Smooth muscle cell (in vitro differentiated cells): ENCODE measurements around the gene DIDO1. TPM values are rescaled to one million over a fixed set of nuclear protein-coding genes. Genes with fewer than 3 reads are reported as not detected.

Experiments
- DNase-seq: peaks from one replicate; lab custom pipeline; 2025; ENCODE audit not compliant: unreplicated experiment; lab: John Stamatoyannopoulos, UW
- H2AFZ ChIP-seq: fragments of 200-600 bp; sonication (generic); 2 replicates; pipeline ENCODE4 v1.6.0; 2016; ENCODE audit warnings: antibody characterized with exemption, low read depth, mild to moderate bottlenecking
- H3F3A ChIP-seq: fragments of 200-600 bp; sonication (generic); 2 replicates; pipeline ENCODE4 v1.6.0; 2017; ENCODE audit warnings: antibody characterized with exemption, low read depth
- H3K27ac ChIP-seq: fragments of 200-600 bp; sonication (generic); 2 replicates; pipeline ENCODE4 v1.5.1; 2016; ENCODE audit warnings: low read depth, mild to moderate bottlenecking
- H3K27me3 ChIP-seq: fragments of 200-600 bp; sonication (generic); 2 replicates; pipeline ENCODE4 v1.6.1; 2016; ENCODE audit warnings: low read depth, mild to moderate bottlenecking
- H3K36me3 ChIP-seq: fragments of 200-600 bp; sonication (generic); 2 replicates; pipeline ENCODE4 v1.5.1; 2016; ENCODE audit warnings: low read depth
- H3K4me1 ChIP-seq: fragments of 200-600 bp; sonication (generic); 2 replicates; pipeline ENCODE4 v1.5.1; 2016; ENCODE audit warnings: low read depth
- H3K4me2 ChIP-seq: fragments of 200-600 bp; sonication (generic); 2 replicates; pipeline ENCODE4 v1.6.0; 2016; ENCODE audit warnings: mild to moderate bottlenecking
- H3K4me3 ChIP-seq: fragments of 200-600 bp; sonication (generic); 2 replicates; pipeline ENCODE4 v1.5.1; 2016; ENCODE audit warnings: mild to moderate bottlenecking
- H3K79me2 ChIP-seq: fragments of 200-600 bp; sonication (generic); 2 replicates; pipeline ENCODE4 v1.6.0; 2016; ENCODE audit warnings: low read depth, mild to moderate bottlenecking
- H3K9ac ChIP-seq: fragments of 200-600 bp; sonication (generic); 2 replicates; pipeline ENCODE4 v1.6.0; 2016; ENCODE audit warnings: low read depth
- H3K9me3 ChIP-seq: fragments of 200-600 bp; sonication (generic); replicated peaks from 2 replicates; pipeline ENCODE4 v1.5.1; 2016; ENCODE audit warnings: low read depth
- H4K20me1 ChIP-seq: fragments of 200-600 bp; sonication (generic); 2 replicates; pipeline ENCODE4 v1.6.0; 2016; ENCODE audit warnings: low read depth
- WGBS: methylation state at CpG from one replicate; pipeline ENCODE4 v1.1.7; 2016; ENCODE audit warnings: low lambda C conversion rate; 5-methylcytosine and 5-hydroxymethylcytosine counted together
- polyA plus RNA-seq: library from polyadenylated mRNA; unstranded; fragments of >200 nt; fragmentation: Nextera tagmentation; extraction: Ambion mirVana; gene quantifications from 2 replicates; pipeline ENCODE4 v1.2.1, GENCODE V29; 2016
- total RNA-seq: library from RNA; depleted of rRNA; stranded (reverse); fragments of >200 nt; gene quantifications from 2 replicates; pipeline ENCODE4 v1.2.3, GENCODE V29; 2014
- TF ChIP-seq, protein P1 (sequence below): fragments of 200-600 bp; sonication (generic); IDR thresholded peaks from 2 replicates; pipeline ENCODE4 v1.5.1; 2017; ENCODE audit warnings: borderline replicate concordance, mild to moderate bottlenecking, antibody characterized with exemption; ENCODE audit not compliant: insufficient read depth, poor library complexity, severe bottlenecking

DIDO1 gene
- total and polyA plus RNA-seq, 2 experiments from 2014 or later = 16.0 to 25.8 TPM

DNA sequence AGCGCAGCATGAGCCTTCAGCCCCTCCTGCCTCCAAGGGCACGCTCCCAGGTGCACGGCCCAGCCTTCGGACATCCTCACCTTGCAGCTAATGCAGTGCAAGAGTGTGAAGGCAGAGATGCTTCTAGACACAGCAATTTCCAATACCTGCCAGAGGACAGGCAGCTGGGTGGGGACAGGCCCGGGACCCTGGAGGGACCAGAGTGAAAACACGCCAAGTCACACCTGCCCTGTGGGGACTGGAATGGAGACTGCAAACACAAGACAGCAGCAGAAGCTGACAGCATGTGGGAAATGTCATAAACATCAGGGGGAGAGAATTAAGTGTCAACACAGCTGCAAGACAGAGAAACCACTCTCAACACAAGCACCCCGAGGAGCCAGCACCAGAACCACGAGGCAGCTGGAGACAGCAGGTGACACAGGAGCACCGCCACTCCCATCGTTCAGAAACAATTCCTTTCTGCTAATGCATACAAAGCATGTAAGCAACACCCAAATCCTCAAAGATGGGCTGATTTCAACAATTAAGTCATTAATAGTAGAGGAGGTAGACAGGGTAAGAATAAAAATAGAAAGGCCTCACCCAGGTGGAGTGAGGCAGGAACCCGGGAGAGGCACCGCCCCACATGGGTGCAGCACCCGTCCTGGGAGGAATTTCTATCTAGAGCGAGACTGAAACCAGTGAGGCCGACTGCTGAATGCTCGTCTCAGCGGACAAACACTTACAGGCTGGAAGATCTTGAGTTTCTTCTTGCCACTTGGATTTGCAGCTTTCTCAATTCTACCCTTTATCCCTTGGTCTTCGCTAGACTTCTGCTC lies 17.1 kb downstream of the DIDO1 start:
- Histone ChIP-seq H4K20me1 (peaks cover 100% of the 10 kb centered on the region), H3K4me2 (no peak overlapping the region), H2AFZ (no peak overlapping the region), H3K4me1 (peaks cover under 1% of the 10 kb centered on the region), H3K36me3 (peaks cover 25% of the 10 kb centered on the region), H3K79me2 (peaks cover 75% of the 10 kb centered on the region), H3F3A (peaks cover 18% of the 10 kb centered on the region), H3K27me3 (no peaks in the 10 kb centered on the region), H3K9ac (no peak overlapping the region), H3K4me3 (no peak overlapping the region), H3K9me3 (no peaks in the 10 kb centered on the region), H3K27ac (no peak overlapping the region)
- 94% methylated on average over 18 of the region's 18 CpGs for WGBS
- TF ChIP-seq, protein P1, sequence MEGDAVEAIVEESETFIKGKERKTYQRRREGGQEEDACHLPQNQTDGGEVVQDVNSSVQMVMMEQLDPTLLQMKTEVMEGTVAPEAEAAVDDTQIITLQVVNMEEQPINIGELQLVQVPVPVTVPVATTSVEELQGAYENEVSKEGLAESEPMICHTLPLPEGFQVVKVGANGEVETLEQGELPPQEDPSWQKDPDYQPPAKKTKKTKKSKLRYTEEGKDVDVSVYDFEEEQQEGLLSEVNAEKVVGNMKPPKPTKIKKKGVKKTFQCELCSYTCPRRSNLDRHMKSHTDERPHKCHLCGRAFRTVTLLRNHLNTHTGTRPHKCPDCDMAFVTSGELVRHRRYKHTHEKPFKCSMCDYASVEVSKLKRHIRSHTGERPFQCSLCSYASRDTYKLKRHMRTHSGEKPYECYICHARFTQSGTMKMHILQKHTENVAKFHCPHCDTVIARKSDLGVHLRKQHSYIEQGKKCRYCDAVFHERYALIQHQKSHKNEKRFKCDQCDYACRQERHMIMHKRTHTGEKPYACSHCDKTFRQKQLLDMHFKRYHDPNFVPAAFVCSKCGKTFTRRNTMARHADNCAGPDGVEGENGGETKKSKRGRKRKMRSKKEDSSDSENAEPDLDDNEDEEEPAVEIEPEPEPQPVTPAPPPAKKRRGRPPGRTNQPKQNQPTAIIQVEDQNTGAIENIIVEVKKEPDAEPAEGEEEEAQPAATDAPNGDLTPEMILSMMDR = no peak
- DNase-seq = no peak

DNA sequence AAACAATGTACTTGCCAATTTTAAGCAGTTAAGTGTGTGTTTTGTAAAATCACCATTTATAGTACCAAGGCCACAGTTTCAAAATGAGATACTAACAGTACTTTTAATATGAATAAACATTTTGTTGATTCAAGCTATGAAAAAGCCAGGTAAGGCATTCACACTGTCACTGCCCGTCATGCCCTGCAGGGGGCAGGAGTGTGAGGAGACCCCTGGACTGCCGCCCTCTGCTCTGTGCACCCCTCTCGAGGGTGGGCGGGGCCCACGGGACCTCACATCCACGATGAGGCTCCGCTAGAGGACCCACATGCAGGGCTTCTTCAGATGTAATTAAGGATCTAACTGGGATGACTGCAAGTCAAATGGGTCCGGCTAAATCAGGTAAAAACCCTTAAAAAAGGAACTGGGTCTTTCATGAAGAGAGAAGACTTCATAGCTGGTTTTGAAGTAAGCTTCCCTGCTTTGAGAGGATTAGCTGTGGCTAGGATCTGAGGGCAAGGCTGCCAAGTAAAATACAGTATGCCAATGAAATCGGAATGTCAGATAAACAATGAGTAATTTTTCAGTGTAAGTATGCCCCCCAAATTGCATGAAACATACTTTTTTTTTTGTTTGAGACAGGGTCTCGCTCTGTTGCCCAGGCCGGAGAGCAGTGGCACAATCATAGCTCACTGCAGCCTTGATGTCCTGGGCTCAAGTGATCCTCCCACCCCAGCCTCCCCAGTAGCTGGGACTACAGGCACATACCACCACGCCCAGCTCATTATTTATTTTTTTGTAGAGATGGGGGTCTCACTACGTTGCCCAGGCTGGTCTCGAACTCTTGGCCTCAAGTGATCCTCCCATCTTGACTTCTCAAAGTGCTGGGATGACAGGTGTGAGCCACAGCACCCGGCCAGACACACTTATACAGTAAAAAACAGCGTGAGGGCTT lies 18.7 kb downstream of the DIDO1 start:
- Histone ChIP-seq H3K4me1 (no peaks in the 10 kb centered on the region), H3K36me3 (peaks cover 25% of the 10 kb centered on the region), H4K20me1 (peaks cover 100% of the 10 kb centered on the region), H2AFZ (no peak overlapping the region), H3F3A (peaks cover 27% of the 10 kb centered on the region), H3K9ac (no peak overlapping the region), H3K4me2 (no peak overlapping the region), H3K79me2 (peaks cover 59% of the 10 kb centered on the region), H3K27me3 (no peaks in the 10 kb centered on the region), H3K27ac (no peak overlapping the region), H3K9me3 (no peaks in the 10 kb centered on the region), H3K4me3 (no peak overlapping the region)
- DNase-seq = no peak
- WGBS = 88% methylated on average over 16 of the region's 16 CpGs
- TF ChIP-seq, protein P1 = peak; percentile 52

DNA sequence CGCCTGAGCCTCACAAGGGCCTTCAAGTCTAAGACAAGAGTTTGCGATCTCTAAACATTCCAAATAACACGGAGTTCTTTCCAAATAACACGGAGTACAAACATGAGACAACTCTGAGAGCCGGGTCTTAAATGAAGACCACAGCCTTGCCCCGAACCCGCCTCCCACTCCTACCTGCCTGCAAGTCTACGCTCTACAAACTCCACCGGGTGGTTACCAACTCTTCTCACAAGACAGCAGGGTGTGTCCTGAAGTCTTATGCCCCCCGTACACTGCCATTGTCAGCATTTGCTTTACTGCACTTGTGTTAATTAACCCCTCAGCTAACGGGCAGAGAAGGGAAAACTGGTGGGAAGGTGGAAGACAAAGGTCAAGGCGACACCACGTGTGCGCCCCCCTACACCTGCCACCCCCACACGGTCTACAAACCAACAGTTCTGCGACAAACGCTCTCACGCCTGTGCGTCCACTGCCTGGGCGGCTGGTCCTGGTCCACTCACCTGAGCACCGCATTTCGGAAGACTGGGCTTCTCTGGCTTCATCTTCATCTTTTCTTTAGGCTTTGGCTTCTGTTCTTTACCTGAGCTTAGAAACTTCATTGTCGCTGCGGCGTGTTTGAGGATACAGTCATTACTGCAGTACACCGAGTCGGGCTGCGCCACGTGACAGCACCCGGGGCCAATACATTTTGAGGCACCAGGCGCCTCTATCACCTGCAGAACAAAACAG lies 19.5 kb downstream of the DIDO1 start:
- Histone ChIP-seq H3K4me1 (no peaks in the 10 kb centered on the region), H3K9me3 (no peaks in the 10 kb centered on the region), H2AFZ (no peak overlapping the region), H3K4me2 (no peak overlapping the region), H3K36me3 (peaks cover 25% of the 10 kb centered on the region), H3K4me3 (no peak overlapping the region), H4K20me1 (peaks cover 94% of the 10 kb centered on the region), H3K9ac (no peak overlapping the region), H3K27ac (no peak overlapping the region), H3F3A (peaks cover 31% of the 10 kb centered on the region), H3K79me2 (peaks cover 51% of the 10 kb centered on the region), H3K27me3 (no peaks in the 10 kb centered on the region)
- no peak for DNase-seq
- TF ChIP-seq, protein P1 = no peak
- WGBS = 94% methylated on average over 30 of the region's 31 CpGs
